HG03432 (cell line): ENCODE measurements around the gene PHC1.
"Not testable (repeated sequence)": the region's sequence is repeated elsewhere in the genome, so short reads cannot be mapped to it uniquely, and the experiment has no call there.

Source experiments
- ATAC-seq: cut with Tn5 transposase; IDR thresholded peaks from one replicate; pipeline ENCODE4 v1.9.1; 2021; ENCODE audit warnings: mild to moderate bottlenecking, moderate library complexity; ENCODE audit not compliant: unreplicated experiment

The PHC1 gene

GRCh38 chr12:8914033-8914715 lies at the start of gene PHC1:
PHC1 (plus strand) TSS chr12:8914509; CDS start chr12:8917678, 3,169 bp downstream.
- peak; percentile 74 for ATAC-seq

GRCh38 chr12:8866429-8866828 lies 47.9 kb upstream of the PHC1 start:
- no peak for ATAC-seq

GRCh38 chr12:8867009-8867408 lies 47.3 kb upstream of the PHC1 start:
- ATAC-seq = no peak

DNA sequence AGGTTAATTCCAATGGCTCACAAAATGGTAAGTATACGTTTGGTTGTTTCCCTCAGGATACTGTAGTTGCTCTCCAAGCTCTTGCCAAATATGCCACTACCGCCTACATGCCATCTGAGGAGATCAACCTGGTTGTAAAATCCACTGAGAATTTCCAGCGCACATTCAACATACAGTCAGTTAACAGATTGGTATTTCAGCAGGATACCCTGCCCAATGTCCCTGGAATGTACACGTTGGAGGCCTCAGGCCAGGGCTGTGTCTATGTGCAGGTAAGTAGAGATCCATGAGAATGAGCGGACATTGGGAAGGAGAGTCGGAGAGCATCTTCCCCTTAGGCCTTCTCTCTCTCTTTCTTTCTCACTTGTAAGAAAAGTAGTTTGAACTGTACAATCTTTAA lies 46.5 kb upstream of the PHC1 start:
- ATAC-seq = no peak

DNA sequence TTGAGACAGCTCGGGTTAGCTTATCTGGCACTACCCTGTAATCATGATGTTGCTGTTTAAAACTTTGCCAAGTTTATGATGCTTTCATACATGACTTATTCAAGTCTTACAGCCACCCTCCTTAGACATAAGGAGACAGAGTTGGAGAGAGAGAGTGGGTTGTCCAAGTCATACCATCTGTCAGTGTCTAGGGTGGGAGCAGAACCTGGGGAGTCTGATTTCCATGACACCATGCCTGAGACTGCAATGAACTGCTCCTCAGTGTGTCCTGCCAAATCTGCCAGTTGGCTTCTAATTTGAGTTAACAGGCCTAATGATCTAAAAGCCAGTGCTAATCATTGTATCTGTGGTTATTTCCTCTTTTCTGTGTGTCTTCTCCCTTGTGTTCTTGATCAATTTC lies 43.7 kb upstream of the PHC1 start:
- no peak for ATAC-seq

DNA sequence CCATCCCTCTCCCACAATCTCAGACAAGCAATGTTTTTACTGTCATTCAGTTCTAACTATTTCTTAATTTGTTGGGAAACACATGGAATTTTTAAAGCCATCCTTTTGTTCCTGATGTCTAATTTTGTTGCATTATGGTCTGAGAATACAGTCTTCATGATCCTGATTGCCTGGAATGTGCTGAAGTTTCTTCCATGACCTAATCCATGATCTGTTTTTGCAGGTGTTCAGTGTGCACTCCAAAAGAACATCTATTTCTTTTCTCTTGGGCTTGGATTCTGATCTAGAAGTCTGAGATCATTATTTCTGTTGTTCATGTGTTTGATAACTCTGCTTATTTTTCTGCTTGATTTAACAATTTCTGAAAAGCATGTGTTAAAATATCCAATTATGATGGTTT lies 43.2 kb upstream of the PHC1 start:
- no peak for ATAC-seq

DNA sequence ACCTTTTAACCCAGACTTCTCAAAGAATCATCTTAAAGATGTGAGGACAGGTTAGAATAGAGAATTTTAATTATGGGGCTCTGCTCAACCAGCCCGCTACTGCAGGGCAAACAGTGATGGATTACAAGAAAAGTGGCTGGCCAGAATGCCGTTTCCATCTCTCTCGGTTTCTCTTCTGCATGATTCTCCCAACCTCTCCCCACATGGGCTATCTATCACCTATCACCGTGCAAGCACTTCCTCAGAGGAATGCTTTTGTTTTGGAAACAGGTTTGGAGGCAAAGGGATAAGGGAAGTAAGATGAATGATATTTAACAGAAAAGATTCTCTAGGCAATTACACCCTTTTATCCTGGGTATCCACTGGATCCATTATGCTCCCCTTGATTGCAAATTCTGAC lies 37.4 kb upstream of the PHC1 start:
- no peak for ATAC-seq

- no peak for ATAC-seq
Observed at GRCh38 chr12:8886502-8887284, 27.6 kb upstream of the PHC1 start.

GRCh38 chr12:8887285-8887715 lies 27.0 kb upstream of the PHC1 start:
- no peak for ATAC-seq

DNA sequence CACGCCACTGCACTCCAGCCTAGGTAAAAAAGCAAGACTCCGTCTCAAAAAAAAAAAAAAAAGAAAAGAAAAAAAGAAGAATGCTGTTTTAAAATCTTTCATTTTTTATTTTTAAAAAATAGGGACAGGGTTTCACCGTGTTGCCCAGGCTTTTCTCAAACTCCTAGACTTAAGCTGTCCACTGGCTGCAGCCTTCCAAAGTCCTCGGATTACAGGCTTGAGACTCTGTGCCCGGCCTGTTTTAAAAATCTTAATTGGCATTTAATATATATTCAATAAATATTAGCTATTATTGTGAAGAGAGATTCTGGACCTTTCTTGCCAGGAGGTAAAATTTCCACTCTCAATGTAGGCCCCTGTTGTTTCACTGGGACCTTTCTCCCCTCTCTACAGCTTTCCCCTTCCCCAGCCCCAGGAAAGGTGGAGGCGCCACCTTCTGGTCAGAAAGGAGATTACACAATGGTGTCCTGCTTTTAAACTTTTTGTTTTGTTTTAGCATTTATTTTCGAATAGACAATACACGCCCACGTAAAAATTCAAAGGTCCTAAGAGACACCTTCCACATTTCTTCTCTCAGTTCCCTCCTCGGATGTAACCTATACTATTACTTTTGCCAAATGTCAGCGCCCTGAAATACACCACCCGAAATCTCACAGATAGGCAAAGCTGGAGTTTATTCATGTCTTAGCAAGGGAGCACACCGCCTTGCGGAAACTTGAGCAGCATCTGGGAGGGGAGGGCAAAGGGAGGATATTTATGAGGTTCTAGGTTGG lies 23.8 kb upstream of the PHC1 start:
- ATAC-seq = no peak

- no peak for ATAC-seq
Observed at GRCh38 chr12:8891976-8892375, 22.3 kb upstream of the PHC1 start.

DNA sequence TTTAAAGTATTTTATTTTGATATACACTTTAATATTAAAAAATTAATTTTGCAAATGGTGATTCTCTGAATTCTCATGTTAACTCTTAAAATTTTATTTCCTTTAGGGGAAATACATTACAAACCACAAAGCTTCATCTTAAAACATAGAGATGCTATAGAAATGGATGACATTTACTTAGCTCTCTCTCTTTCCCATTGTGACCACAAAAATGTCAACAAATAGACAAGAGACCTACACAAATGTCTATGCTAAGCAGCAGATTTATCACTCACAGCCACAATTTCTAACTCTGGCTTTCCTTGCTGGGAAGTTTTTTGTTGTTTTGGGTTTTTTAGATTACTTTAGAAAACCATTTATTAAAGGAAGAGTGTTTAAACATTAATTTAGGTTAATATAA lies 19.9 kb upstream of the PHC1 start:
- no peak for ATAC-seq

DNA sequence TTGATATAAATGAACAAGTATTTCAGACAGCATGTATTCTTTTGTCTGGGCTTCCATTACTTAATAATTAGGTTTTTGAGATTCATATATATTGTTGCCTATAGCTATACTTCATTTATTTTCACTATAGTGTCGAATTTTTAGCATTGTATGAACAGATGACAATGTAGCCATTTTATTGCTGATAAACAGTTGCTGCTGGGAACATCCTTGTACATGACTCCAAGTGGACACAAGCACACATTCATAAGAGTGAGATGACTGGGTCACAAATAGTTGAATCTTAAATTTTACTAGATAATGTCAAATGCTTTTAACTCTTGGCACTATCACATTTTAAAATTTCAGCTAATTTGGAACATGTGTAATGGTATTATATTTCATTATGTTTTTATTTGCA lies 19.3 kb upstream of the PHC1 start:
- no peak for ATAC-seq

GRCh38 chr12:8897081-8897480 lies 17.2 kb upstream of the PHC1 start:
- no peak for ATAC-seq

DNA sequence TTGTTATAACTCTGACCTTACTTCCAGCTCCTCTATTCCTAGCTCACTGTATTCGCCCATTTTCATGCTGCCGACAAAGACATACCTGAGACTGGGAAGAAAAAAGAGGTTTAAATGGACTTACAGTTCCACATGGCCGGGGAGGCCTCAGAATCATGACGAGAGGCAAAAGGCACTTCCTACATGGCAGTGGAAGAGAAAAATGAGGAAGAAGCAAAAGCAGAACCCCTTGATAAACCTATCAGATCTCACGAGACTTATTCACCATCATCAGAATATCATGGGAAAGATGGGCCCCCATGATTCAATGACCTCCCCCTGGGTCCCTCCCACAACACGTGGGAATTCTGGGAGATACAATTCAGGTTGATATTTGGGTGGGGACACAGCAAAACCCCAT lies 14.5 kb upstream of the PHC1 start:
- ATAC-seq = no peak

GRCh38 chr12:8902703-8903102 lies 11.6 kb upstream of the PHC1 start:
- not testable (repeated sequence) for ATAC-seq

DNA sequence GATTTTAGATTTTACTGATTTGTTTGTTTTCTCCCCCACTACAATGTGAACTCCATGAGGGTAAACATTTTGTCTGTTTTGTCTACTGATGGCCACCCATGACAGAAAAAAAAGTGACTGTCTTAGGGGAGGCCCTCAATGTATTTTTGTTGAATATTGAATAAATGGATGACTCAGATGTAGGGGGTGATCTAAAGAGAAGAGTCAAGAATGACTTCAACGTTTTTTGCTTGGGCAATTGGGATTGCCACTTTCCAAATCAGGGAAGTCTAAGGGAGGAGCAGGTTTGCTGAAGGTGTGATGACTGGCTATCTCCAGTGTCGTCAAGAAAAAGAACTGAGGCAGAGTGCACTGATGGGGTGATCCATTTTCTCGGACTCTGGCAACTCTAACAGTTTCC lies 10.7 kb upstream of the PHC1 start:
- ATAC-seq = no peak

GRCh38 chr12:8904665-8905064 lies 9.6 kb upstream of the PHC1 start:
- ATAC-seq = no peak

DNA sequence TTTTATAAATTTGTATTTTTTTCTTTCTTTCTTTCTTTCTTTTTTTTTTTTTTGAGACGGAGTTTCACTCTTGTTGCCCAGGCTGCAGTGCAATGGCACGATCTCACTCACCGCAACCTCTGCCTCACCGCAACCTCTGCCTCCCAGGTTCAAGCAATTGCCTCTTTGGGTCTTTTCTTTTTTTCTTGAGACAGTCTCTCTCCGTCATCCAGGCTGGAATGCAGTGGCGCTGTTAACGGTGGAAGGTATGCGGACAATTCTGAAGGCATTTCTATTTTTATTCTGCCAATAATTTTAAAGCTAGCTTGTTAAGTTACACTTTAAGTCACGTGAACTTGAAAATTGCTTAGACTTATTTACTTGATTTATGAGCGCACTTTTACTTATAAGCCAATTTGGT lies 8.8 kb upstream of the PHC1 start:
- ATAC-seq = no peak

GRCh38 chr12:8906266-8907180 lies 7.8 kb upstream of the PHC1 start:
- no peak for ATAC-seq

GRCh38 chr12:8907513-8907912 lies 6.8 kb upstream of the PHC1 start:
- no peak for ATAC-seq
